HL-60 (cell line): Measurements from ENCODE around the gene FBXW7.

Experiments
- GABPA ChIP-seq: IDR thresholded peaks from 2 replicates; pipeline ENCODE4 v1.6.1; 2012; ENCODE audit warnings: low read depth
- POLR2AphosphoS5 ChIP-seq: IDR thresholded peaks from 2 replicates; pipeline ENCODE4 v1.6.1; 2012; ENCODE audit warnings: low read depth
- SPI1 ChIP-seq: IDR thresholded peaks from 2 replicates; pipeline ENCODE4 v1.6.1; 2012; ENCODE audit warnings: low read depth, mild to moderate bottlenecking, borderline replicate concordance
- TF ChIP-seq, protein P1 (sequence below): IDR thresholded peaks from one replicate; pipeline ENCODE4 v1.5.1; 2011; ENCODE audit warnings: low read length, control low read depth, inconsistent platforms; ENCODE audit not compliant: insufficient read depth
- TF ChIP-seq, protein P2 (sequence below): IDR thresholded peaks from 2 replicates; pipeline ENCODE4 v1.6.1; 2012; ENCODE audit warnings: low read depth; ENCODE audit not compliant: insufficient replicate concordance

DNA sequence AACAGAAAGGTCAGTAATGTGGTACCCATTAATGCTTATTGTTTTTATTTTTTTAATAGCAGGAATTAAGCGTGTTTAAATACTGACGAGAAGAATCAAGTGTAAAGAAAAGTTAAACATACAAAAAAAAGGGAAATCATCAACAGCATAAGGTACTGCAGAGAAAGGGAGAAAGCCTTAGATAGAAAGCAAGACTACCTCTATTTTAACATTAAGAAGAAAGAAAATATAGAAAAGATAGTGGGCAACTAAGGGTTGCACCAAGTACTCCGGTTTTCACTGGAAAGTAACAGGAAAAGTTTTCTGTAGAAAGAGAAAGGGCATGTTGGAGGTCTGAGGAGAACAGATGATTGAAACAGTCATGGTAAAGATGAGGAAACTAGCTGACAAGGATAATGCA lies 41.9 kb downstream of the FBXW7 start:
- TF ChIP-seq, protein P1, sequence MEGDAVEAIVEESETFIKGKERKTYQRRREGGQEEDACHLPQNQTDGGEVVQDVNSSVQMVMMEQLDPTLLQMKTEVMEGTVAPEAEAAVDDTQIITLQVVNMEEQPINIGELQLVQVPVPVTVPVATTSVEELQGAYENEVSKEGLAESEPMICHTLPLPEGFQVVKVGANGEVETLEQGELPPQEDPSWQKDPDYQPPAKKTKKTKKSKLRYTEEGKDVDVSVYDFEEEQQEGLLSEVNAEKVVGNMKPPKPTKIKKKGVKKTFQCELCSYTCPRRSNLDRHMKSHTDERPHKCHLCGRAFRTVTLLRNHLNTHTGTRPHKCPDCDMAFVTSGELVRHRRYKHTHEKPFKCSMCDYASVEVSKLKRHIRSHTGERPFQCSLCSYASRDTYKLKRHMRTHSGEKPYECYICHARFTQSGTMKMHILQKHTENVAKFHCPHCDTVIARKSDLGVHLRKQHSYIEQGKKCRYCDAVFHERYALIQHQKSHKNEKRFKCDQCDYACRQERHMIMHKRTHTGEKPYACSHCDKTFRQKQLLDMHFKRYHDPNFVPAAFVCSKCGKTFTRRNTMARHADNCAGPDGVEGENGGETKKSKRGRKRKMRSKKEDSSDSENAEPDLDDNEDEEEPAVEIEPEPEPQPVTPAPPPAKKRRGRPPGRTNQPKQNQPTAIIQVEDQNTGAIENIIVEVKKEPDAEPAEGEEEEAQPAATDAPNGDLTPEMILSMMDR, result no peak
- TF ChIP-seq POLR2AphosphoS5, result no peak
- TF ChIP-seq, protein P2, sequence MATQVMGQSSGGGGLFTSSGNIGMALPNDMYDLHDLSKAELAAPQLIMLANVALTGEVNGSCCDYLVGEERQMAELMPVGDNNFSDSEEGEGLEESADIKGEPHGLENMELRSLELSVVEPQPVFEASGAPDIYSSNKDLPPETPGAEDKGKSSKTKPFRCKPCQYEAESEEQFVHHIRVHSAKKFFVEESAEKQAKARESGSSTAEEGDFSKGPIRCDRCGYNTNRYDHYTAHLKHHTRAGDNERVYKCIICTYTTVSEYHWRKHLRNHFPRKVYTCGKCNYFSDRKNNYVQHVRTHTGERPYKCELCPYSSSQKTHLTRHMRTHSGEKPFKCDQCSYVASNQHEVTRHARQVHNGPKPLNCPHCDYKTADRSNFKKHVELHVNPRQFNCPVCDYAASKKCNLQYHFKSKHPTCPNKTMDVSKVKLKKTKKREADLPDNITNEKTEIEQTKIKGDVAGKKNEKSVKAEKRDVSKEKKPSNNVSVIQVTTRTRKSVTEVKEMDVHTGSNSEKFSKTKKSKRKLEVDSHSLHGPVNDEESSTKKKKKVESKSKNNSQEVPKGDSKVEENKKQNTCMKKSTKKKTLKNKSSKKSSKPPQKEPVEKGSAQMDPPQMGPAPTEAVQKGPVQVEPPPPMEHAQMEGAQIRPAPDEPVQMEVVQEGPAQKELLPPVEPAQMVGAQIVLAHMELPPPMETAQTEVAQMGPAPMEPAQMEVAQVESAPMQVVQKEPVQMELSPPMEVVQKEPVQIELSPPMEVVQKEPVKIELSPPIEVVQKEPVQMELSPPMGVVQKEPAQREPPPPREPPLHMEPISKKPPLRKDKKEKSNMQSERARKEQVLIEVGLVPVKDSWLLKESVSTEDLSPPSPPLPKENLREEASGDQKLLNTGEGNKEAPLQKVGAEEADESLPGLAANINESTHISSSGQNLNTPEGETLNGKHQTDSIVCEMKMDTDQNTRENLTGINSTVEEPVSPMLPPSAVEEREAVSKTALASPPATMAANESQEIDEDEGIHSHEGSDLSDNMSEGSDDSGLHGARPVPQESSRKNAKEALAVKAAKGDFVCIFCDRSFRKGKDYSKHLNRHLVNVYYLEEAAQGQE, result no peak
- no peak for TF ChIP-seq GABPA
- TF ChIP-seq SPI1, result no peak
